Uterus (tissue), 4 donors: ENCODE results near the gene CDK1. TPM values are rescaled to one million over a fixed set of nuclear protein-coding genes. Genes with fewer than 3 reads are reported as not detected.

Experiments
- DNase-seq, 2 donors: peaks; one replicate each; pipeline ENCODE4 v3.0.0-alpha.2; 2019 to 2020
- H3K27ac ChIP-seq, 2 donors: fragments of 200-600 bp; sonication (generic); 1 replicate in 1 of 2; 2 replicates in 1 of 2; pipeline ENCODE4 v1.5.1; 2016 to 2018
- H3K27me3 ChIP-seq, 2 donors: fragments of 200-600 bp; sonication (generic); one replicate each; pipeline ENCODE4 v1.5.1; 2018 to 2019; ENCODE audit warnings: control low read depth in 1 of 2
- H3K36me3 ChIP-seq, 2 donors: fragments of 200-600 bp; sonication (generic); one replicate each; pipeline ENCODE4 v1.5.1; 2019; ENCODE audit warnings: control low read depth in 1 of 2
- H3K4me1 ChIP-seq, 2 donors: fragments of 200-600 bp; sonication (generic); one replicate each; pipeline ENCODE4 v1.5.1; 2018 to 2019; ENCODE audit warnings: control low read depth in 1 of 2
- H3K4me3 ChIP-seq, 2 donors: fragments of 200-600 bp; sonication (generic); 1 replicate in 1 of 2; 2 replicates in 1 of 2; pipeline ENCODE4 v1.5.1; 2018 to 2019; ENCODE audit warnings: mild to moderate bottlenecking in 1 of 2
- H3K9me3 ChIP-seq, 2 donors: fragments of 200-600 bp; sonication (generic); one replicate each; pipeline ENCODE4 v1.5.1; 2019; ENCODE audit warnings: control low read depth in 1 of 2
- CTCF ChIP-seq, 4 experiments: fragments of 200-600 bp in 2 of 4; fragments of 450-650 bp in 2 of 4; sonication (generic) in 2 of 4; IDR thresholded peaks; one replicate each; pipeline ENCODE4 v1.5.1; 2016 to 2019; ENCODE audit warnings: antibody characterized with exemption in 4 of 4, mild to moderate bottlenecking in 2 of 4, moderate library complexity in 1 of 4
- POLR2A ChIP-seq, 2 donors: fragments of 450-650 bp; IDR thresholded peaks; one replicate each; pipeline ENCODE4 v1.6.1; 2016; ENCODE audit warnings: antibody characterized with exemption in 2 of 2, mild to moderate bottlenecking in 1 of 2, moderate library complexity in 1 of 2
- intact Hi-C: fragments of 100-400 bp; cut with DNase I; formaldehyde crosslinking; loops from one replicate; pipeline ENCODE4 v1.15.1; 2023; ENCODE audit warnings: low total_unique reads
- total RNA-seq, 4 donors: library from RNA; depleted of rRNA in 3 of 4; stranded (reverse); fragments of >200 nt in 3 of 4; gene quantifications; one replicate each; pipeline versions ENCODE4 v1.1.0 to v1.2.4, GENCODE V29; 2014 to 2023
- donor health status: DM: yes; HTN: yes; CAD: no.

The CDK1 gene
- total RNA-seq, 4 donors from 2014 or later: 3.5 to 98.9 TPM; not detected in 2

- TF ChIP-seq CTCF (IDR thresholded peaks at IDR 0.05) (peak in 2 of 4 experiments; percentile 20 to 69), POLR2A (IDR thresholded peaks at IDR 0.05) (peak in 1 of 2 donors; percentile 42)
- H3K36me3 ChIP-seq: no peaks in the 10 kb centered on the region
- H3K27me3 ChIP-seq: peaks cover 0 to 6% of the 10 kb centered on the region in 2 donors
- H3K9me3 ChIP-seq: no peaks in the 10 kb centered on the region
- peak overlapping the region in 1 of 2 donors; percentile 39 for H3K27ac ChIP-seq
- DNase-seq: peak in 1 of 2 donors; percentile 22
- no peaks in the 10 kb centered on the region for H3K4me1 ChIP-seq
- intact Hi-C loops: no loop called here
- H3K4me3 ChIP-seq: peak overlapping the region; percentile 22 to 53
These were observed 45.3 kb upstream of the CDK1 start for GRCh38 chr10:60732807-60733516.

- TF ChIP-seq POLR2A (IDR thresholded peaks at IDR 0.05) (no peak), CTCF (IDR thresholded peaks at IDR 0.05) (no peak)
- DNase-seq: no peak
- intact Hi-C loops: no loop called here
- Histone ChIP-seq H3K36me3 (no peaks in the 10 kb centered on the region), H3K4me1 (no peaks in the 10 kb centered on the region), H3K27ac (peak overlapping the region in 1 of 2 donors; percentile 39), H3K9me3 (no peaks in the 10 kb centered on the region), H3K27me3 (peaks cover 0 to 6% of the 10 kb centered on the region in 2 donors), H3K4me3 (peak overlapping the region; percentile 22 to 53)
These were observed 44.8 kb upstream of the CDK1 start for GRCh38 chr10:60733517-60733822.

- peaks cover 0 to 6% of the 10 kb centered on the region in 2 donors for H3K27me3 ChIP-seq
- H3K27ac ChIP-seq: no peak overlapping the region
- no peak for TF ChIP-seq CTCF (IDR thresholded peaks at IDR 0.05)
- TF ChIP-seq POLR2A (IDR thresholded peaks at IDR 0.05): no peak
- DNase-seq: no peak
- peak overlapping the region in 1 of 2 donors; percentile 53 for H3K4me3 ChIP-seq
- no peaks in the 10 kb centered on the region for H3K36me3 ChIP-seq
- intact Hi-C loops: no loop called here
- H3K4me1 ChIP-seq: no peaks in the 10 kb centered on the region
- no peaks in the 10 kb centered on the region for H3K9me3 ChIP-seq
These were observed 44.5 kb upstream of the CDK1 start for GRCh38 chr10:60733826-60734225.

GRCh38 chr10:60734226-60734625 is 44.1 kb upstream of the CDK1 start:
- TF ChIP-seq POLR2A (IDR thresholded peaks at IDR 0.05): no peak
- no peak for TF ChIP-seq CTCF (IDR thresholded peaks at IDR 0.05)
- Histone ChIP-seq H3K36me3 (no peaks in the 10 kb centered on the region), H3K4me3 (no peak overlapping the region), H3K27ac (no peak overlapping the region), H3K27me3 (peaks cover 0 to 6% of the 10 kb centered on the region in 2 donors), H3K9me3 (no peaks in the 10 kb centered on the region), H3K4me1 (no peaks in the 10 kb centered on the region)
- DNase-seq: no peak
- intact Hi-C loops: no loop called here

- TF ChIP-seq CTCF (IDR thresholded peaks at IDR 0.05) (no peak), POLR2A (IDR thresholded peaks at IDR 0.05) (no peak)
- Histone ChIP-seq H3K36me3 (no peaks in the 10 kb centered on the region), H3K4me1 (no peaks in the 10 kb centered on the region), H3K27me3 (peaks cover 0 to 6% of the 10 kb centered on the region in 2 donors), H3K27ac (no peak overlapping the region), H3K9me3 (no peaks in the 10 kb centered on the region), H3K4me3 (no peak overlapping the region)
- DNase-seq: no peak
- intact Hi-C loops: no loop called here
These were observed 43.0 kb upstream of the CDK1 start for GRCh38 chr10:60735244-60735643.
